Measurements from ENCODE around the gene DRAP1. TPM values are rescaled to one million over a fixed set of nuclear protein-coding genes. Genes with fewer than 3 reads are reported as not detected.

DRAP1 gene
- total and polyA plus RNA-seq, 9 of the 15 experiments (the other 6 are each of a cell fraction or from before 2014, with no cell fraction given): 9.6 to 200 (median 92.9) TPM

- Histone ChIP-seq H3K4me2 (ENCODE audit: insufficient read depth, low read length) (no peak overlapping the region), H4K20me1 (replicated peaks; ENCODE audit: control insufficient read depth, insufficient read depth, low read length) (0 out of 2 replicates have a peak, but pooled peaks cover 2% of the 10 kb centered on the region), H3K9me1 (ENCODE audit: control insufficient read depth, insufficient read depth, low read length) (peaks cover 3% of the 10 kb centered on the region), H2AFZ (ENCODE audit: low read depth, low read length) (no peak overlapping the region), H3K79me2 (ENCODE audit: control insufficient read depth, insufficient read depth, low read length) (peaks cover 35% of the 10 kb centered on the region), H3K4me3 (no peak overlapping the region), H3K27me3 (ENCODE audit: control insufficient read depth in 2 of 2, insufficient read depth in 2 of 2, low read length in 2 of 2) (no peaks in the 10 kb centered on the region), H3K4me1 (replicated peaks in 1 of 2; ENCODE audit: control insufficient read depth in 2 of 2, insufficient read depth in 2 of 2, low read length in 2 of 2) (peaks cover 12 to 36% of the 10 kb centered on the region in 2 experiments; a peak in 4 of 5 replicates), H3K36me3 (ENCODE audit: control insufficient read depth, insufficient read depth, low read length) (peaks cover 64% of the 10 kb centered on the region; the same call in 2 of the 3 replicates), H3K9me3 (replicated peaks; ENCODE audit: control insufficient read depth, insufficient read depth, low read depth, low read length) (no peaks in the 10 kb centered on the region), H3K27ac (ENCODE audit: extremely low read depth, low read depth, low read length) (no peak overlapping the region), H3K9ac (ENCODE audit: insufficient read depth in 1 of 2, low read depth in 2 of 2, low read length in 2 of 2) (no peak overlapping the region)
- no peak for TF ChIP-seq ZNF780A (CRISPR knock-in tag; IDR thresholded peaks at IDR 0.05)
- peak; percentile 55; the same call in 1 of the 2 replicates for TF ChIP-seq RBFOX2 (IDR thresholded peaks at IDR 0.05; ENCODE audit: low read depth, low read length)
- WGBS (ENCODE audit: insufficient coverage, low coverage, missing lambda C conversion rate): 93% methylated on average over 3 of the region's 10 CpGs
- no peak for ATAC-seq
- no peak for DNase-seq (ENCODE audit: extremely low read depth in 1 of 4, low spot score in 3 of 4)
- in situ Hi-C loops (cut with MboI): no loop called here
- CTCF ChIA-PET (ENCODE audit: low intra/inter-chr PET ratio): no interaction called here
- intact Hi-C loops (cut with micrococcal nuclease): no loop called here
- BruUV-seq (replicated peaks): no TSS peak
- FAIRE-seq: no peak
- POLR2A ChIA-PET: interaction anchor here (1.9 kb wide), 1 partner anchor 9 kb away, joined by 6 read pairs; no protein-coding TSS in a partner anchor
Observed at GRCh38 chr11:65964906-65965305, 45.7 kb downstream of the DRAP1 start.

- H4K20me1 ChIP-seq (replicated peaks; ENCODE audit: control insufficient read depth, insufficient read depth, low read length): 0 out of 2 replicates have a peak, but pooled peaks cover 2% of the 10 kb centered on the region
- H3K79me2 ChIP-seq (ENCODE audit: control insufficient read depth, insufficient read depth, low read length): peaks cover 32% of the 10 kb centered on the region
- H3K27ac ChIP-seq (ENCODE audit: extremely low read depth, low read depth, low read length): no peak overlapping the region
- H3K9me1 ChIP-seq (ENCODE audit: control insufficient read depth, insufficient read depth, low read length): peaks cover 3% of the 10 kb centered on the region
- no peaks in the 10 kb centered on the region for H3K9me3 ChIP-seq (replicated peaks; ENCODE audit: control insufficient read depth, insufficient read depth, low read depth, low read length)
- BruUV-seq (replicated peaks): TSS peak; percentile 38
- intact Hi-C loops (cut with micrococcal nuclease): no loop called here
- no peak overlapping the region for H2AFZ ChIP-seq (ENCODE audit: low read depth, low read length)
- H3K4me1 ChIP-seq (replicated peaks in 1 of 2; ENCODE audit: control insufficient read depth in 2 of 2, insufficient read depth in 2 of 2, low read length in 2 of 2): peaks cover 12 to 29% of the 10 kb centered on the region in 2 experiments; a peak in 4 of 5 replicates
- ATAC-seq (no peak), FAIRE-seq (no peak), DNase-seq (ENCODE audit: extremely low read depth in 1 of 4, low spot score in 3 of 4) (no peak)
- no peak overlapping the region for H3K4me3 ChIP-seq
- in situ Hi-C loops (cut with MboI): no loop called here
- TF ChIP-seq UBTF (IDR thresholded peaks at IDR 0.05; ENCODE audit: borderline replicate concordance in 1 of 2, low read depth in 2 of 2, low read length in 2 of 2): no peak
- TF ChIP-seq RBFOX2 (IDR thresholded peaks at IDR 0.05; ENCODE audit: low read depth, low read length): 0 out of 2 replicates have a peak, but pooled peaks have one; percentile 14
- ChIA-PET CTCF (ENCODE audit: low intra/inter-chr PET ratio) (interaction anchor here (0.5 kb wide), 1 partner anchor 1353 kb away, joined by 3 read pairs; no protein-coding TSS in a partner anchor), POLR2A (interaction anchor here (0.6 to 1.0 kb wide), 2 partner anchors 19 to 79 kb away, joined by 3 to 5 read pairs; no protein-coding TSS in a partner anchor)
- WGBS (ENCODE audit: insufficient coverage, low coverage, missing lambda C conversion rate): 97% methylated on average over 34 of the region's 36 CpGs
- no peaks in the 10 kb centered on the region for H3K27me3 ChIP-seq (ENCODE audit: control insufficient read depth in 2 of 2, insufficient read depth in 2 of 2, low read length in 2 of 2)
- H3K36me3 ChIP-seq (ENCODE audit: control insufficient read depth, insufficient read depth, low read length): peaks cover 71% of the 10 kb centered on the region; the same call in 2 of the 3 replicates
- H3K4me2 ChIP-seq (ENCODE audit: insufficient read depth, low read length): no peak overlapping the region
- peak overlapping the region in 1 of 2 experiments; percentile 6; a peak in 1 of 4 replicates for H3K9ac ChIP-seq (ENCODE audit: insufficient read depth in 1 of 2, low read depth in 2 of 2, low read length in 2 of 2)
Observed at GRCh38 chr11:65965986-65966762, 46.9 kb downstream of the DRAP1 start.
